ENCODE measurements around the gene HOXC6.

Gene HOXC6

DNA sequence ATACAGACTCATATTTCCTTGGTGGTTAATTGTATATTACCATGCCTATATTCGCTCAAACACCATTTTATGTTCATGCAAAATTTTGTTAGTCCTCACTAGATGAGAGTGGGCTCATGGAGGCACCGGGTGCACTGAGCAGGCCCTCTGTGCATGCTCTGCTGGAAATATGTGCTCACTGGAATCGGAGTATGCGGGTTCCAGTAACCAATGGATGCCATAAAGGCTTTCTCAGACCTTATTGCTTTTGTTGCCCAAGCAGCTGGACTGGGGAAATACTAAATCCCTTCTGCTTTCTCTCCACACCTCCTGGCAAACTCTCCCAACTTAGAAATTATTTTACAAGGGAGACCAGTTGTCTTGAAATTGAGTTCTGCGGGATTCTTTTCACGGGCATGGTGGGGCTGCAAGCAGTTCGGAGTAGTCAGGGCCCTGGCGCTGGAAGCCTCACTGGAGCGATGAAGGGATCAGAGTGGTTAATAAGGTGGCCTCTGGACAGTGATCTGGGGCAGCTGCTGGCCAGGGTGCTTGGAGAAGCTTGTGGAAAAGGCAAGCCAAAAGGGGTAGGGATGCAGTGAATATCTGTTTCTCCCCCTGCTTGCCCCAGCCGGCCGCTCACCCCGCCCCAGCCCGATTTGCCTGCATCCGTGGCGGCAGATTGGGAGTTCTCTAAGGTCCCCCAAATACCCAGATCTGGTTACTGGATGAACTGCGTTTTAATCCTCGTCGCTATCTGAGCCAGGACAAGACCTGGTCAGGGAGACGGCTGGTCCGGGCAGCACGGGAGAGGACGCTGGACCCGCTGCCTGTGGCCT lies 7.4 kb upstream of the HOXC6 start:
- TF ChIP-seq GATA3 (IDR thresholded peaks at IDR 0.05; ENCODE audit: low read depth, low read length) (no peak), GATA2 (IDR thresholded peaks at IDR 0.05; ENCODE audit: low read depth, low read length) (no peak)

DNA sequence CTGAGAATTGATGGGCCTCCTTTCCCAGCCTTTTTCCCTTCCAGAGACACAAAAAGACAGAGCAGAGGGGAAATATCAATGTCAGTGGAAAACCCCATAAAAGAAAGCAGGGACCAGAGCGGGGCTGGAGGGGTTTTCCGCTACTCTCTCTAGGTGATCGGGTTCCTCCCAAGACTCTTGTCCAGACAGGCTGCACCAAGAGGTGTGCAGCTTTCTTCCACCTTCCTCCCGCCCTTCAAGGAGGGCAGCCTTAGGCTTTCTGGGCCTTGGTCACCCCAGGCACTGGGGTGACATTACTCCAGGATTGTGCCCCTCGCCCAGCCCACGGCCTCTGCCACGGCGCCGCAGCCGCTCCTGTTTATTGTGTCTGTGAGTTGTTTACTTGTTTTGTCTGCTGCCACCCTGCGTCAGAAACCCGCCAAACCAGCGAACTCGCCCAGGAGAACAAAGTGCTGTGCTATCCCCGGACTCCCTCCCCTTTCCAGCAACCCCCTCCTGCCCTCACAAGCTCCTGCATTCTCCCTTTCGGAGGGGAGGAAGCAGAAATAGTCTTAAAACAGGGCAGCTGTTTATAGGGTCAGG lies 6.7 kb upstream of the HOXC6 start:
- no peak for TF ChIP-seq GATA2 (IDR thresholded peaks at IDR 0.05; ENCODE audit: low read depth, low read length)
- no peak for TF ChIP-seq GATA3 (IDR thresholded peaks at IDR 0.05; ENCODE audit: low read depth, low read length)

DNA sequence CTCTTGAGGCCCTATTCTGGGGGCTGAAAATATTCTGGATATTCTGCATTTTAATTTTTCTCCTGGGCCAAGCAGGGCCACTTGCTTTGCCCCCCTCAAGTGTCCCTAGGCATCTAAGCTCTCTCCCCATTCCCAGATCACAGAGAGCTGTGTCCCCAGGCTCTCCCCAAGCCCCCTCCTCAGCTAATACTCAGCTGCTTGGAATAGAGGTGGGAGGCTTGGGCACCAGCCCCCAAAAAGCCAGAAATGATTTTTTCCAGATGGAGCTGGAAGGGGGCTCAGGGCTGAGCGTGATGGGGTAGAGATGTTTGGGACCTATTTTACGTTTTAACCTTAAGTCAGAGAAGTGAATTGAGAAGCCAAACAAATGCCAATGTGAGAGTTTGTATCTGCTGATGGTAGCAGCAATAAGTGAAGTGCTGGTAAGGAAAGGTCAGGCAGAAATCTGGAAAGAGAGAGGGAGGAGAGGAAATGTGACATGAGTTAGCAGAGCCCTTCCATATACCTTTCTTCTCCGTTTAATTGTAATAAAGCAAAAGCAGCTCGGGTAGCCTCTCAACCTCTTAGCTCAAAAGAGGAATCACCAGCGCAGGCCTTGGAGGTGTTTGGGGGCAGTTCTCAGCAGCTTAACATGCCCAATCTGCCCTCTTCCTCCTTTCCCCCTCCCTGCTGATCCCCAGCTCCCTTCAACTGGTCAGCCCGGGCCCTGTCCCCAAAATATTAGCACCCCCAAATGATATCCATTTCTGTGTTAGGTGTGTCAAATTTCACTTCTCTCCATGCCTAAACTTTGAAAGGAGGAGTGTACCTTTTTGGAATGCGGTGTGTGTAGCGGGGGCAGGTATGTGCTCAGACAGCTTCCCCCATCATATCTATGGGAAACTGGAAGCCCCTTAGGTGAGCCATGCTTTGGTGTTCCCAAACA lies 5.0 kb upstream of the HOXC6 start:
- TF ChIP-seq GATA2 (IDR thresholded peaks at IDR 0.05; ENCODE audit: low read depth, low read length): no peak
- TF ChIP-seq GATA3 (IDR thresholded peaks at IDR 0.05; ENCODE audit: low read depth, low read length): no peak

DNA sequence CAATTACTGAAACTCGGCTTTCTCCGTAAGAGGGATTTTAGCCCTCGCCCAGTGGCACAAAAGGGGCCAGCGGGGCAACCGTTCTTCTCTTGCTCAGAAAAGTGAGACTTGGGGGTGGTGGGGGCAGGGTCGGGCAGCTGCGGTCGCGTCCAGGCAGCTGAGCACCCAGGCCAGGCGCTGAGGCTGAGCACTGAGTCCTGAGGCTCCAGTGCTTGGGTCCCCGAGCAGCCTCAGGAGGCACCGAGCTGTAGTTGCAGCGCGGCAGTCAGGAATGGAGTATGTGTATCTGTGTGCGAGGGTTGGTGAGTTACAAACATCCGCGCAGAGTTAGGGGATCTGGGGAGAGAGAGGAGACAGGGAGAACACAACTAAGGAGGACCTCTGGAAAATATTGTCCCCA lies 4.1 kb upstream of the HOXC6 start:
- TF ChIP-seq GATA3 (IDR thresholded peaks at IDR 0.05; ENCODE audit: low read depth, low read length): no peak
- TF ChIP-seq GATA2 (IDR thresholded peaks at IDR 0.05; ENCODE audit: low read depth, low read length): no peak

DNA sequence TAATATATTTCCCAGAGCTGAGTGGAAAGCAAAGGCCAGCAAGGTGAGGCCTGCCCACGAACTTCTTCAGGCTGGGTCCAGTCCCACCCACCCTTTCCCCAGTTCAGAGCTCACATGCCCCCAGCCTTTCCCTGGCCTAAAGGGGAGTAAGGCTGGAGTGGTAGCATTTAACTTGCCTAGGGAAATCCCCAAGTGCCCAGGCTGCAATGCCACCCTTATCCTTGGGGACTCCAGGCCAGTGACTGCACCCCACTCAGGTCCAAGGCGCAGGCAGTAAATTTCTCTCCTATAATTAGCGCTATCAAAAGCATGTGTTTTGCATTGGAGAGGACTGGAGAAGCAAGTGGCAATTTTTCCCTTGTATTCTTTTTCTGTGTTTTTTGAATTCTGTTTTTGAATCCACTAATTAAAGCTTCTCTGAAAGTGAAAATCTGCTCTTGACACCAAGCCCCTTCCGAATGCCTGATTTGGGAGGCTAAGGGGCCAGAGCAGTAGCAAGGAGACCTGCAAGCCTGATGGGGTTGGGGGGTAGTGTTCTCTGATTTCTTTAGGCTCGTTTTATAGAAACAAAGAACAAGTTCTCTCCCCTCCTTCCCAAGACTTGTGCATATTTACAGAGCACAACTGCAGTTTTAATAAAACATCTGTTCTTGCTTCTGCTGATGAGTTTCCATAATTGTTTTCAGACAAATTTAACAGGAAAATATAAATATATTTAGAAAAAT lies 3.5 kb upstream of the HOXC6 start:
- TF ChIP-seq GATA2 (IDR thresholded peaks at IDR 0.05; ENCODE audit: low read depth, low read length) (no peak), GATA3 (IDR thresholded peaks at IDR 0.05; ENCODE audit: low read depth, low read length) (no peak)

DNA sequence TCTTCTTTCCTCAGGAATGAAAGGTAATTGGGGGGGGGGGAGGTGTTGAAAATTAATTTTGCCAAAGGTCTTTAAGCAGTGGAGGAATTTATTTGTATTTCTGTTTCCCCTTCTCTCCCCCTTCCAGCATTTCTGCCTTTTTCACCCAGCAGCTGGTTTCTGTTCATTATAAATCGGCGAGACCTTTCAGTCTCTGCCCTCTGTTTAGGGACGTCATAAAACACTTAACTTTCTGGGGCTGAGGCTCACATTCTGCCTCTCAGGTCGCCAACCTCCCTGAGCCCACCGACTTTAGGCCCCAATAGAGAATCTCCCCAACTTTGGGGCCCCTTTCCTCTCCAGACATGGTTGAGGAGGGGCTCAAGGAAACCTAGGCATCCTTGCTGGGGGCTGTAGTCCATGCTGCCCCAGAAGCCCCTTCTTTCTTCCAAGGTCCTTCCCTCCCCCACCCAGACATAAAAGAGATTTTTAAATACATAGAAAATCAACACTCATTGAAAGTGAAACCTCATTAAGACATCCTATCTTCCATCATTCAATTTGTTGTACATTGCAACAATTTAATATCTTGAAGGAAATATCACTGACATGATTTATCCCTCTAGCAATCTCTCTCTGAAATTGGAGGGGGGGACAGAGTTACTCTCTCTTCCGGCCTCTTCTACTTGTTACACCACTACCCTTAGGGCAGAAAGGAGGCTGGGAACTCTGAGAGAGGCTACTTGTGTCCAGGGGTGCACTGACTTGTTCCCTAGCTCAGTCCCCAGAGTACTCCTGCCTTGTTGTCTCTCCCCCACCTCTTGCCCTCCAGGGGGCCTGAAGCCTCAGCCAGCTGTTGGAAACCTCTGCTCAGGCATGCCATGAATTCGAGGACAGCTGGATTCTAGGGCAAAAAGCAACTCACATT lies 2.5 kb upstream of the HOXC6 start:
- TF ChIP-seq GATA3 (IDR thresholded peaks at IDR 0.05; ENCODE audit: low read depth, low read length) (no peak), GATA2 (IDR thresholded peaks at IDR 0.05; ENCODE audit: low read depth, low read length) (no peak)

DNA sequence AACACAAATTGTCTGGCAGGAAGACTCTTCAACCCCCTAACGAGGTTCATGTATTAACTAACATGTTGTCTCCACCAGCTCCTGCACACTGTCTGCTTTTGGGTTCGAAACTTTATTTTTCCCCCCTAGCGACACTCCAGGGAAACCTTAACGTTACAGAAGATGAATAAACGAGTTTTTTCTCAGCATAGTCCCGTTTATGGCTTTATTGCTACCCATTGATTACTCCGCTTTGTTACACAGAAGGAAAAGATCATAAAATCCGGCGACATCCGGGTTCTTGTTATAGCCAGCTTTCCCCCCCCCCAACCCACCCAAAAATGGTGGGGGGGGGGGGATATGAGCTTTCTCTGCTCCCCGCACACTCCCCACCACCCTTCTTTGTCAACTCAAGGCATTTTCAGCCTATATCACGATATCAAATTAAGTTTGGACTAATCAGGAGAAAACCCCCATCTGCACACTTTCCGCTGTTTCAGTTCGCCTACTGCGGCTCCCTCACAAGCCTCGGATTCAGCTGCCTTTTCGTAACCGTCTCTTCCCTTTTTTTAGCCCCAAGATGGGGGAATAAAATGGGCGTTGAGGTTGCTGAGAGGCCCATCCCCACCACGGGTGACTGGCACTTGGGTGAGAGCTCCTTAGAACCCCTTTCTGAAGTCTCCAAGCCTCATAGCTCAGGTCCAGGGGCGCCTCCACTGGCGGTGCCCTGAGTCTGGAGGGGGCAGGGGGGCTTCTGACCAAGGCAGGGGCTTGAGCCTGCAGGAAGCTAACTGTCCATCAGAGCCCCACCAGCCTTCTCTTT lies 1.4 kb upstream of the HOXC6 start:
- TF ChIP-seq GATA3 (IDR thresholded peaks at IDR 0.05; ENCODE audit: low read depth, low read length) (no peak), GATA2 (IDR thresholded peaks at IDR 0.05; ENCODE audit: low read depth, low read length) (no peak)

DNA sequence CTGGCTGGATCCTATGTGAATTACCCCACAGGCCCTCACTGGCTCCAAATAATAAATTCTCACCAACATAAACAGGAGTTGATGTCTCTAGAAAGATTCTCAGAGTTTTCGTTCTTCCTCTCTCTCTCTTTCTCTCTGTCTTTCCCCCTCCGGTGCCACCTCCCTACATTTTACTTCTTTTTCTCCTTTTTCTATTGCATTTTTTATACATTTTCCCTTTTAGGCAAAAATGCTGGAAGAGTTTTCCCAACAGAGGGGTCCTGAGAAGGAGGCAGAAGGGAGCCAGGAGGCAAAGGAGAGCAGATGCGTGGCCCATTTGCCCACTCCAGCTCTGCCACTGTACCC lies 826 bp upstream of the HOXC6 start:
- TF ChIP-seq GATA2 (IDR thresholded peaks at IDR 0.05; ENCODE audit: low read depth, low read length) (no peak), GATA3 (IDR thresholded peaks at IDR 0.05; ENCODE audit: low read depth, low read length) (no peak)

DNA sequence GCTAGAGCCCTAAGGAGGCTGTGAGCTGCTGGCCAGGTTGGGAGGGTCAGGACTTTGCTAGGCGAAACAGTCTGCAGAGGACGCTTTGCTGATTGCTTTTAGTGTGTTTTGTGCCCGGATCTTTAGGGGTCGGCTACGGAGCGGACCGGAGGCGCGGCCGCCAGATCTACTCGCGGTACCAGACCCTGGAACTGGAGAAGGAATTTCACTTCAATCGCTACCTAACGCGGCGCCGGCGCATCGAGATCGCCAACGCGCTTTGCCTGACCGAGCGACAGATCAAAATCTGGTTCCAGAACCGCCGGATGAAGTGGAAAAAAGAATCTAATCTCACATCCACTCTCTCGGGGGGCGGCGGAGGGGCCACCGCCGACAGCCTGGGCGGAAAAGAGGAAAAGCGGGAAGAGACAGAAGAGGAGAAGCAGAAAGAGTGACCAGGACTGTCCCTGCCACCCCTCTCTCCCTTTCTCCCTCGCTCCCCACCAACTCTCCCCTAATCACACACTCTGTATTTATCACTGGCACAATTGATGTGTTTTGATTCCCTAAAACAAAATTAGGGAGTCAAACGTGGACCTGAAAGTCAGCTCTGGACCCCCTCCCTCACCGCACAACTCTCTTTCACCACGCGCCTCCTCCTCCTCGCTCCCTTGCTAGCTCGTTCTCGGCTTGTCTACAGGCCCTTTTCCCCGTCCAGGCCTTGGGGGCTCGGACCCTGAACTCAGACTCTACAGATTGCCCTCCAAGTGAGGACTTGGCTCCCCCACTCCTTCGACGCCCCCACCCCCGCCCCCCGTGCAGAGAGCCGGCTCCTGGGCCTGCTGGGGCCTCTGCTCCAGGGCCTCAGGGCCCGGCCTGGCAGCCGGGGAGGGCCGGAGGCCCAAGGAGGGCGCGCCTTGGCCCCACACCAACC lies 1.5 kb downstream of the HOXC6 start:
- no peak for TF ChIP-seq GATA3 (IDR thresholded peaks at IDR 0.05; ENCODE audit: low read depth, low read length)
- no peak for TF ChIP-seq GATA2 (IDR thresholded peaks at IDR 0.05; ENCODE audit: low read depth, low read length)

DNA sequence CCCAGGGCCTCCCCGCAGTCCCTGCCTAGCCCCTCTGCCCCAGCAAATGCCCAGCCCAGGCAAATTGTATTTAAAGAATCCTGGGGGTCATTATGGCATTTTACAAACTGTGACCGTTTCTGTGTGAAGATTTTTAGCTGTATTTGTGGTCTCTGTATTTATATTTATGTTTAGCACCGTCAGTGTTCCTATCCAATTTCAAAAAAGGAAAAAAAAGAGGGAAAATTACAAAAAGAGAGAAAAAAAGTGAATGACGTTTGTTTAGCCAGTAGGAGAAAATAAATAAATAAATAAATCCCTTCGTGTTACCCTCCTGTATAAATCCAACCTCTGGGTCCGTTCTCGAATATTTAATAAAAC lies 2.2 kb downstream of the HOXC6 start:
- TF ChIP-seq GATA3 (IDR thresholded peaks at IDR 0.05; ENCODE audit: low read depth, low read length) (no peak), GATA2 (IDR thresholded peaks at IDR 0.05; ENCODE audit: low read depth, low read length) (no peak)

DNA sequence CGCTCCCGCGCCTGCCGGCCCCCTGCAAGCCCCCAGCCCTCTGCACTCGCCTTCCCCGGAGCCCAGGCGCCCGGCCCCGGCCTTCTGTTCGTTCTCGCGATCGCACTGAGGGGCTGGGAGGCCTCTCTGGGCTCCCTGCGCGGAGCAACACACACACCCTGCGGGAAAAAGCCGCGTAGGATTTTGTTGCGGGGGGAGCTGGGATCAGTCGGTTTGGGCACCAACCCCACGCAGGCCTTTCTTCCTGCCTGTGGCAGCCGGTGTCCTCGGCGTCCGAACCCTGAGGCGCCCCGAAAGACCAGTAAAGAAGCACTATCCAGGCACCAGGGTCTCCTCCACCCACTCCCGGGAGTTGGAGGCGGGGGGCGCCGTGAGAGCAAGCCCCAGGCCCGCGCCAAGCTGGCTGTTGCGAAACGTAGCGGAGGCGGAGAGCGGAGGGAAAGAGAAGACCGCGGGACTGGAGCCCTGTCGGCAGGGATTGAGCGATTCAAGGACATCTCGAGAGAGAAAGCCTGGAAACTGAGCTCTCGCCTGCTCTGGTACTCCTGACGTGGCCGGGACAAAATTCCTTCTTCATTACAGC lies 2.7 kb downstream of the HOXC6 start:
- TF ChIP-seq GATA2 (IDR thresholded peaks at IDR 0.05; ENCODE audit: low read depth, low read length) (no peak), GATA3 (IDR thresholded peaks at IDR 0.05; ENCODE audit: low read depth, low read length) (no peak)
